HepG2 (cell line): ENCODE data around the gene MAP2K1. TPM values are rescaled to one million over a fixed set of nuclear protein-coding genes. Genes with fewer than 3 reads are reported as not detected.

ENCODE experiments used
- ATF2 ChIP-seq: sonication (generic); formaldehyde crosslinking; IDR thresholded peaks from 2 replicates; pipeline ENCODE4 v1.4.0; 2020; ENCODE audit warnings: missing genetic modification reagents
- CCAR2 ChIP-seq: fragments of 200-400 bp; formaldehyde crosslinking; optimal IDR thresholded peaks from 2 replicates; pipeline ENCODE3; 2018; ENCODE audit warnings: low read depth, mild to moderate bottlenecking, low read length, moderate library complexity
- EHMT2 ChIP-seq: fragments of 200-600 bp; sonication (generic); IDR thresholded peaks from 2 replicates; pipeline ENCODE4 v1.7.0; 2017; ENCODE audit warnings: antibody characterized with exemption, low read depth, low read length, borderline replicate concordance
- GABPA ChIP-seq, 2 experiments: IDR thresholded peaks; 2 replicates each; pipeline ENCODE4 v1.6.1; 2011 to 2016; ENCODE audit warnings: low read depth in 2 of 2, low read length in 1 of 2, missing biosample characterization in 1 of 2, missing genetic modification characterization in 1 of 2
- HOXA3 ChIP-seq: sonication (generic); formaldehyde crosslinking; IDR thresholded peaks from 2 replicates; pipeline ENCODE4 v1.5.0; 2020; ENCODE audit warnings: missing genetic modification reagents
- ISX ChIP-seq: sonication (generic); formaldehyde crosslinking; conservative IDR thresholded peaks from 2 replicates; pipeline ENCODE4 v1.5.0; 2020; ENCODE audit warnings: missing genetic modification reagents
- KDM4B ChIP-seq: sonication (generic); formaldehyde crosslinking; IDR thresholded peaks from 2 replicates; pipeline ENCODE4 v1.4.0; 2020; ENCODE audit warnings: missing genetic modification reagents
- KLF16 ChIP-seq, 2 experiments: sonication (generic) in 1 of 2; formaldehyde crosslinking in 1 of 2; IDR thresholded peaks; 2 replicates each; pipeline versions ENCODE4 v1.6.1 to v1.8.0; 2016 to 2023; ENCODE audit warnings: missing genetic modification reagents in 2 of 2, missing compliant biosample characterization in 1 of 2
- NFIC ChIP-seq: IDR thresholded peaks from 2 replicates; pipeline ENCODE4 v1.6.1; 2012; ENCODE audit warnings: mild to moderate bottlenecking, low read length, inconsistent platforms
- PLRG1 ChIP-seq: fragments of 450-650 bp; conservative IDR thresholded peaks from 2 replicates; pipeline ENCODE4 v1.6.1; 2016
- PLSCR1 ChIP-seq: sonication (generic); formaldehyde crosslinking; IDR thresholded peaks from 2 replicates; pipeline ENCODE4 v1.5.0; 2020; ENCODE audit warnings: missing genetic modification reagents, mild to moderate bottlenecking, borderline replicate concordance
- PTBP1 ChIP-seq: fragments of 200-400 bp; formaldehyde crosslinking; IDR thresholded peaks from 2 replicates; pipeline ENCODE4 v1.6.1; 2018; ENCODE audit warnings: low read length, low read depth; ENCODE audit not compliant: poor library complexity, severe bottlenecking
- RORA ChIP-seq: sonication (generic); formaldehyde crosslinking; IDR thresholded peaks from 2 replicates; pipeline ENCODE4 v1.5.0; 2020; ENCODE audit warnings: mild to moderate bottlenecking, missing genetic modification reagents, moderate library complexity
- SALL1 ChIP-seq: sonication (generic); formaldehyde crosslinking; IDR thresholded peaks from 2 replicates; pipeline ENCODE4 v1.8.0; 2022; ENCODE audit warnings: mild to moderate bottlenecking, missing genetic modification reagents
- SRSF4 ChIP-seq: fragments of 200-400 bp; formaldehyde crosslinking; IDR thresholded peaks from one replicate; pipeline ENCODE4 v1.6.1; 2018; ENCODE audit warnings: mild to moderate bottlenecking, low read depth, low read length, moderate library complexity; ENCODE audit not compliant: poor library complexity, severe bottlenecking
- THAP7 ChIP-seq: sonication (generic); formaldehyde crosslinking; IDR thresholded peaks from 2 replicates; pipeline ENCODE4 v1.8.1; 2023; ENCODE audit warnings: mild to moderate bottlenecking, missing genetic modification reagents
- ZFP90 ChIP-seq: sonication (generic); formaldehyde crosslinking; IDR thresholded peaks from 2 replicates; pipeline ENCODE4 v1.8.0; 2022; ENCODE audit warnings: missing genetic modification reagents, mild to moderate bottlenecking, inconsistent platforms, borderline replicate concordance
- ZMAT5 ChIP-seq: sonication (generic); formaldehyde crosslinking; IDR thresholded peaks from 2 replicates; pipeline ENCODE4 v1.5.0; 2020; ENCODE audit warnings: mild to moderate bottlenecking, low read depth, missing genetic modification reagents, borderline replicate concordance
- ZNF17 ChIP-seq: sonication (generic); formaldehyde crosslinking; IDR thresholded peaks from 2 replicates; pipeline ENCODE4 v1.5.0; 2020; ENCODE audit warnings: mild to moderate bottlenecking, missing genetic modification reagents
- ZNF354B ChIP-seq: sonication (generic); formaldehyde crosslinking; IDR thresholded peaks from 2 replicates; pipeline ENCODE4 v1.8.0; 2022; ENCODE audit warnings: mild to moderate bottlenecking, missing genetic modification reagents
- ZNF382 ChIP-seq: sonication (generic); formaldehyde crosslinking; IDR thresholded peaks from 2 replicates; pipeline ENCODE4 v1.5.0; 2020; ENCODE audit warnings: missing genetic modification reagents, mild to moderate bottlenecking, borderline replicate concordance
- ZNF589 ChIP-seq: sonication (generic); formaldehyde crosslinking; conservative IDR thresholded peaks from 2 replicates; pipeline ENCODE4 v1.8.0; 2022; ENCODE audit warnings: mild to moderate bottlenecking, moderate library complexity, missing genetic modification reagents
- ZNF691 ChIP-seq: sonication (generic); formaldehyde crosslinking; IDR thresholded peaks from 2 replicates; pipeline ENCODE4 v1.4.0; 2020; ENCODE audit warnings: missing genetic modification reagents, low read depth, mild to moderate bottlenecking, borderline replicate concordance
- ZNF713 ChIP-seq: sonication (generic); formaldehyde crosslinking; IDR thresholded peaks from 2 replicates; pipeline ENCODE4 v1.4.0; 2020; ENCODE audit warnings: mild to moderate bottlenecking, missing genetic modification reagents
- ZNF75D ChIP-seq: sonication (generic); formaldehyde crosslinking; IDR thresholded peaks from 2 replicates; pipeline ENCODE4 v1.8.1; 2023; ENCODE audit warnings: missing genetic modification reagents, mild to moderate bottlenecking, borderline replicate concordance
- ZNF788 ChIP-seq: sonication (generic); formaldehyde crosslinking; IDR thresholded peaks from 2 replicates; pipeline ENCODE4 v1.5.0; 2020; ENCODE audit warnings: mild to moderate bottlenecking, missing genetic modification reagents, borderline replicate concordance
- ZNF891 ChIP-seq: sonication (generic); formaldehyde crosslinking; IDR thresholded peaks from 2 replicates; pipeline ENCODE4 v1.5.0; 2020; ENCODE audit warnings: mild to moderate bottlenecking, missing genetic modification reagents
- polyA plus RNA-seq, 8 experiments: library from polyadenylated mRNA; depleted of rRNA in 3 of 8; stranded (reverse) in 7 of 8; unstranded in 1 of 8; fragments of >200 nt; fragmentation: Illumina TruSeq in 4 of 8; extraction: Trizol in 4 of 8; gene quantifications; 2 replicates each; pipeline versions ENCODE4 v1.2.1 to v1.2.3, GENCODE V29; 2011 to 2016; ENCODE audit warnings: low read depth in 4 of 8, missing spikeins in 1 of 8, mixed read lengths in 1 of 8; ENCODE audit not compliant: insufficient read depth in 1 of 8
- total RNA-seq, 5 experiments: library from RNA; depleted of rRNA; stranded (reverse); fragments of >200 nt; fragmentation: Illumina TruSeq; extraction: Trizol; gene quantifications; 2 replicates each; pipeline ENCODE4 v1.2.3, GENCODE V29; 2016; ENCODE audit warnings: low read depth in 1 of 5

MAP2K1 gene
- total and polyA plus RNA-seq, 2 of the 13 experiments (the other 11 are each of a cell fraction or from before 2014, with no cell fraction given): 24.1 to 49.2 TPM

GRCh38 chr15:66452971-66453580 is 66.4 kb downstream of the MAP2K1 start (continued):
- TF ChIP-seq SRSF4: no peak
- no peak for TF ChIP-seq ZNF691 (CRISPR knock-in tag)
- TF ChIP-seq ZNF713: no peak
- no peak for TF ChIP-seq KLF16 (CRISPR knock-in tag; IDR thresholded peaks at IDR 0.05)
- TF ChIP-seq HOXA3 (CRISPR knock-in tag): no peak
- no peak for TF ChIP-seq ZFP90 (CRISPR knock-in tag)
- TF ChIP-seq PTBP1: no peak
- no peak for TF ChIP-seq GABPA (IDR thresholded peaks at IDR 0.05; ENCODE audit: low read depth, low read length)
- peak; percentile 30; the same call in 1 of the 2 replicates for TF ChIP-seq GABPA (CRISPR knock-in tag; IDR thresholded peaks at IDR 0.05; ENCODE audit: low read depth)
- TF ChIP-seq NFIC: peak; percentile 48; the same call in 1 of the 2 replicates
- no peak for TF ChIP-seq ZNF17 (CRISPR knock-in tag)
- peak; percentile 99 for TF ChIP-seq RORA (CRISPR knock-in tag)
- no peak for TF ChIP-seq ZNF382 (CRISPR knock-in tag)
- no peak for TF ChIP-seq ZNF788 (CRISPR knock-in tag)
- peak; percentile 20; the same call in 1 of the 2 replicates for TF ChIP-seq ATF2 (CRISPR knock-in tag)
- no peak for TF ChIP-seq ZNF75D (CRISPR knock-in tag)
- no peak for TF ChIP-seq ZNF891 (CRISPR knock-in tag)
- TF ChIP-seq ISX (CRISPR knock-in tag): no peak
- TF ChIP-seq PLRG1: no peak
- no peak for TF ChIP-seq ZNF589 (CRISPR knock-in tag)
- TF ChIP-seq SALL1 (CRISPR knock-in tag): peak; percentile 30; the same call in 1 of the 2 replicates
- TF ChIP-seq CCAR2: no peak
- no peak for TF ChIP-seq THAP7 (CRISPR knock-in tag)
- TF ChIP-seq ZMAT5 (CRISPR knock-in tag): no peak
- TF ChIP-seq PLSCR1 (CRISPR knock-in tag): no peak
- no peak for TF ChIP-seq ZNF354B (CRISPR knock-in tag)
- TF ChIP-seq KDM4B (CRISPR knock-in tag): no peak
- TF ChIP-seq EHMT2: 0 out of 2 replicates have a peak, but pooled peaks have one; percentile 47
